Measurements from ENCODE around the gene CIBAR2.

DNA sequence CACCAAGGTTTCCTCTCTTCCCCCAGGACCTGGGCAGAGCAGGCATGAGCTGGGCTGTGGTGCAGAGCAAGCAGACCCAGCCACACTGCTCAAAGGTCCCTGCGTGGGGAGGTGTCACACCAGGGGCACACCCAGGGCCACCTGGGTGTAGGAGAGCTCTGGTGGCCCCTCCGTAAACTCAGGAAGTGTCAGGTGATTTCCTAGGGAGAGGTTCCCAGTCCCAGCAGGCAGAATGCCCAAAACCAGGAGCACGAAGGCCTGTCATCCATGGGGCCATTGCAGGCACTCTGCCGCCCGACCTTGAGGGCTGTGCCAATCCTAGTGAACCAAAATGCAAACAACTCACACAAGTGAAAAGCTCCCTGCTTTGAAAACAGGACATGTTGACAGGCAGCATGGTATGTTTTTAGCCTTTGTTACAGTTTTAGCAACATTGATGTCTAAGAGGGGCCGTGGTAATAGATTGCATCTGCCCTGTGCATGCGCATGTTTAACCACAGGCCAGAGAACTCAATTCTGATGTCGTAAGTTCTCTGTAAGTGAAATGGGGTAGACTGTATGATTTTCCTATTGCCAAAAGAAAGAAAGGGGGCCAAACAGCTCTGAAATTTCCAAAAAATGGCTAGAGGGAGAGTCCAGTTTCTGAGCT, 21.3 kb downstream of the CIBAR2 start:
- TF ChIP-seq, protein P1, sequence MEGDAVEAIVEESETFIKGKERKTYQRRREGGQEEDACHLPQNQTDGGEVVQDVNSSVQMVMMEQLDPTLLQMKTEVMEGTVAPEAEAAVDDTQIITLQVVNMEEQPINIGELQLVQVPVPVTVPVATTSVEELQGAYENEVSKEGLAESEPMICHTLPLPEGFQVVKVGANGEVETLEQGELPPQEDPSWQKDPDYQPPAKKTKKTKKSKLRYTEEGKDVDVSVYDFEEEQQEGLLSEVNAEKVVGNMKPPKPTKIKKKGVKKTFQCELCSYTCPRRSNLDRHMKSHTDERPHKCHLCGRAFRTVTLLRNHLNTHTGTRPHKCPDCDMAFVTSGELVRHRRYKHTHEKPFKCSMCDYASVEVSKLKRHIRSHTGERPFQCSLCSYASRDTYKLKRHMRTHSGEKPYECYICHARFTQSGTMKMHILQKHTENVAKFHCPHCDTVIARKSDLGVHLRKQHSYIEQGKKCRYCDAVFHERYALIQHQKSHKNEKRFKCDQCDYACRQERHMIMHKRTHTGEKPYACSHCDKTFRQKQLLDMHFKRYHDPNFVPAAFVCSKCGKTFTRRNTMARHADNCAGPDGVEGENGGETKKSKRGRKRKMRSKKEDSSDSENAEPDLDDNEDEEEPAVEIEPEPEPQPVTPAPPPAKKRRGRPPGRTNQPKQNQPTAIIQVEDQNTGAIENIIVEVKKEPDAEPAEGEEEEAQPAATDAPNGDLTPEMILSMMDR (conservative IDR thresholded peaks at IDR 0.05; ENCODE audit: low read length) = no peak
- TF ChIP-seq EZH2phosphoT487 (IDR thresholded peaks at IDR 0.05; ENCODE audit: borderline replicate concordance, low read depth, low read length) = no peak

Measured in OCI-LY7 (cell line).